ENCODE results near the gene NDNF. TPM values are rescaled to one million over a fixed set of nuclear protein-coding genes. Genes with fewer than 3 reads are reported as not detected.

Gene NDNF
- polyA plus RNA-seq, 1 of the 3 experiments (the other 2 are of a cell fraction) = not detected

- Histone ChIP-seq H3F3A (replicated peaks; ENCODE audit: insufficient read depth) (no peaks in the 10 kb centered on the region), H3K36me3 (replicated peaks in 1 of 2; ENCODE audit: control insufficient read depth in 1 of 2, insufficient read depth in 2 of 2, low read length in 1 of 2) (no peaks in the 10 kb centered on the region), H3K4me3 (ENCODE audit: low read depth in 2 of 2, low read length in 1 of 2) (no peak overlapping the region), H3K27me3 (ENCODE audit: insufficient read depth) (peaks cover 30% of the 10 kb centered on the region), H3K27ac (ENCODE audit: low read depth in 2 of 2, low read length in 1 of 2) (no peak overlapping the region), H4K20me1 (ENCODE audit: insufficient read depth) (no peaks in the 10 kb centered on the region), H3K9me2 (no peaks in the 10 kb centered on the region), H3K9me3 (no peaks in the 10 kb centered on the region), H3K4me2 (no peak overlapping the region), H3K9ac (no peak overlapping the region), H3K4me1 (ENCODE audit: control insufficient read depth in 1 of 2, insufficient read depth in 2 of 2, low read depth in 1 of 2, low read length in 1 of 2) (peaks cover 7 to 18% of the 10 kb centered on the region in 2 experiments; a peak in 3 of 4 replicates), H3K79me2 (ENCODE audit: insufficient read depth) (no peaks in the 10 kb centered on the region), H2AFZ (ENCODE audit: low read depth) (no peak overlapping the region)
- CTCF ChIA-PET = interaction anchor here (1.0 to 1.1 kb wide), 2 partner anchors 9 to 349 kb away, joined by 3 to 4 read pairs; no protein-coding TSS in a partner anchor
- POLR2A ChIA-PET = no interaction called here
- DNase-seq = no peak
- no peak for TF ChIP-seq ELF1 (IDR thresholded peaks at IDR 0.05)
- no peak for TF ChIP-seq SMC3 (IDR thresholded peaks at IDR 0.05; ENCODE audit: low read depth, low read length)
- TF ChIP-seq TEAD4 (IDR thresholded peaks at IDR 0.05; ENCODE audit: borderline replicate concordance, insufficient read depth) = no peak
- no peak for TF ChIP-seq PBX3 (IDR thresholded peaks at IDR 0.05)
- WGBS (ENCODE audit: low lambda C conversion rate) = 88% methylated on average over 1 of the region's 1 CpG
Observed at GRCh38 chr4:121069430-121069829, 2.9 kb downstream of the NDNF start.

GRCh38 chr4:121064482-121064881 lies 7.9 kb downstream of the NDNF start:
- WGBS (ENCODE audit: low lambda C conversion rate) = 61% methylated on average over 3 of the region's 3 CpGs

GRCh38 chr4:121062521-121062920 lies 9.8 kb downstream of the NDNF start:
- no peak overlapping the region for H3K4me2 ChIP-seq
- H3K9ac ChIP-seq = no peak overlapping the region
- ChIA-PET POLR2A (no interaction called here), CTCF (no interaction called here)
- no peaks in the 10 kb centered on the region for H3K9me2 ChIP-seq
- peaks cover 0 to 1% of the 10 kb centered on the region in 2 experiments; a peak in 2 of 4 replicates for H3K4me1 ChIP-seq (ENCODE audit: control insufficient read depth in 1 of 2, insufficient read depth in 2 of 2, low read depth in 1 of 2, low read length in 1 of 2)
- no peaks in the 10 kb centered on the region for H3K9me3 ChIP-seq
- no peaks in the 10 kb centered on the region for H3K79me2 ChIP-seq (ENCODE audit: insufficient read depth)
- no peak overlapping the region for H3K4me3 ChIP-seq (ENCODE audit: low read depth in 2 of 2, low read length in 1 of 2)
- H2AFZ ChIP-seq (ENCODE audit: low read depth) = no peak overlapping the region
- H4K20me1 ChIP-seq (ENCODE audit: insufficient read depth) = no peaks in the 10 kb centered on the region
- no peak for DNase-seq
- 52% methylated on average over 5 of the region's 5 CpGs for WGBS (ENCODE audit: low lambda C conversion rate)
- H3K27ac ChIP-seq (ENCODE audit: low read depth in 2 of 2, low read length in 1 of 2) = no peak overlapping the region
- no peaks in the 10 kb centered on the region for H3K36me3 ChIP-seq (replicated peaks in 1 of 2; ENCODE audit: control insufficient read depth in 1 of 2, insufficient read depth in 2 of 2, low read length in 1 of 2)
- no peaks in the 10 kb centered on the region for H3F3A ChIP-seq (replicated peaks; ENCODE audit: insufficient read depth)
- H3K27me3 ChIP-seq (ENCODE audit: insufficient read depth) = no peaks in the 10 kb centered on the region; the same call in 1 of the 2 replicates
- TF ChIP-seq TCF12 (IDR thresholded peaks at IDR 0.05) (no peak), JUND (IDR thresholded peaks at IDR 0.05) (no peak), ELF1 (IDR thresholded peaks at IDR 0.05) (no peak), FOSL2 (IDR thresholded peaks at IDR 0.05; ENCODE audit: borderline replicate concordance, low read depth) (no peak), CHD2 (IDR thresholded peaks at IDR 0.05; ENCODE audit: low read length, partially characterized antibody) (no peak), PBX3 (IDR thresholded peaks at IDR 0.05) (no peak), CTCF (IDR thresholded peaks at IDR 0.05) (no peak), GATA2 (CRISPR knock-in tag; IDR thresholded peaks at IDR 0.05) (no peak)
- TF ChIP-seq, protein P1, sequence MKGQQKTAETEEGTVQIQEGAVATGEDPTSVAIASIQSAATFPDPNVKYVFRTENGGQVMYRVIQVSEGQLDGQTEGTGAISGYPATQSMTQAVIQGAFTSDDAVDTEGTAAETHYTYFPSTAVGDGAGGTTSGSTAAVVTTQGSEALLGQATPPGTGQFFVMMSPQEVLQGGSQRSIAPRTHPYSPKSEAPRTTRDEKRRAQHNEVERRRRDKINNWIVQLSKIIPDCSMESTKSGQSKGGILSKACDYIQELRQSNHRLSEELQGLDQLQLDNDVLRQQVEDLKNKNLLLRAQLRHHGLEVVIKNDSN (IDR thresholded peaks at IDR 0.05; ENCODE audit: borderline replicate concordance, low read depth) = no peak
- TF ChIP-seq, protein P2, sequence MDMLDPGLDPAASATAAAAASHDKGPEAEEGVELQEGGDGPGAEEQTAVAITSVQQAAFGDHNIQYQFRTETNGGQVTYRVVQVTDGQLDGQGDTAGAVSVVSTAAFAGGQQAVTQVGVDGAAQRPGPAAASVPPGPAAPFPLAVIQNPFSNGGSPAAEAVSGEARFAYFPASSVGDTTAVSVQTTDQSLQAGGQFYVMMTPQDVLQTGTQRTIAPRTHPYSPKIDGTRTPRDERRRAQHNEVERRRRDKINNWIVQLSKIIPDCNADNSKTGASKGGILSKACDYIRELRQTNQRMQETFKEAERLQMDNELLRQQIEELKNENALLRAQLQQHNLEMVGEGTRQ (IDR thresholded peaks at IDR 0.05; ENCODE audit: borderline replicate concordance, low read depth, low read length) = no peak

More at GRCh38 chr4:121064482-121064881, 7.9 kb downstream of the NDNF start:
- CTCF ChIA-PET = interaction anchor here (0.8 kb wide), 1 partner anchor 10 kb away, joined by 3 read pairs; no protein-coding TSS in a partner anchor
- POLR2A ChIA-PET = no interaction called here
- no peaks in the 10 kb centered on the region for H3K9me3 ChIP-seq
- TF ChIP-seq, protein P3, sequence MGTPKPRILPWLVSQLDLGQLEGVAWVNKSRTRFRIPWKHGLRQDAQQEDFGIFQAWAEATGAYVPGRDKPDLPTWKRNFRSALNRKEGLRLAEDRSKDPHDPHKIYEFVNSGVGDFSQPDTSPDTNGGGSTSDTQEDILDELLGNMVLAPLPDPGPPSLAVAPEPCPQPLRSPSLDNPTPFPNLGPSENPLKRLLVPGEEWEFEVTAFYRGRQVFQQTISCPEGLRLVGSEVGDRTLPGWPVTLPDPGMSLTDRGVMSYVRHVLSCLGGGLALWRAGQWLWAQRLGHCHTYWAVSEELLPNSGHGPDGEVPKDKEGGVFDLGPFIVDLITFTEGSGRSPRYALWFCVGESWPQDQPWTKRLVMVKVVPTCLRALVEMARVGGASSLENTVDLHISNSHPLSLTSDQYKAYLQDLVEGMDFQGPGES (IDR thresholded peaks at IDR 0.05; ENCODE audit: low read depth, low read length) = no peak
- TF ChIP-seq YY1 (IDR thresholded peaks at IDR 0.05; ENCODE audit: low read depth) = no peak
- no peak for TF ChIP-seq TEAD4 (IDR thresholded peaks at IDR 0.05; ENCODE audit: borderline replicate concordance, insufficient read depth)
- no peak for TF ChIP-seq ELF1 (IDR thresholded peaks at IDR 0.05)
- no peak for TF ChIP-seq SIN3A (IDR thresholded peaks at IDR 0.05; ENCODE audit: borderline replicate concordance, low read depth, low read length)
- no peak overlapping the region for H3K4me3 ChIP-seq (ENCODE audit: low read depth in 2 of 2, low read length in 1 of 2)
- no peaks in the 10 kb centered on the region for H3F3A ChIP-seq (replicated peaks; ENCODE audit: insufficient read depth)
- H3K27ac ChIP-seq (ENCODE audit: low read depth in 2 of 2, low read length in 1 of 2) = no peak overlapping the region
- no peak overlapping the region for H3K4me2 ChIP-seq
- DNase-seq = no peak
- H3K36me3 ChIP-seq (replicated peaks in 1 of 2; ENCODE audit: control insufficient read depth in 1 of 2, insufficient read depth in 2 of 2, low read length in 1 of 2) = no peaks in the 10 kb centered on the region
- no peaks in the 10 kb centered on the region for H3K4me1 ChIP-seq (ENCODE audit: control insufficient read depth in 1 of 2, insufficient read depth in 2 of 2, low read depth in 1 of 2, low read length in 1 of 2)
- no peaks in the 10 kb centered on the region for H4K20me1 ChIP-seq (ENCODE audit: insufficient read depth)
- H2AFZ ChIP-seq (ENCODE audit: low read depth) = no peak overlapping the region
- no peaks in the 10 kb centered on the region for H3K9me2 ChIP-seq
- H3K27me3 ChIP-seq (ENCODE audit: insufficient read depth) = no peaks in the 10 kb centered on the region
- no peak overlapping the region for H3K9ac ChIP-seq
- no peaks in the 10 kb centered on the region for H3K79me2 ChIP-seq (ENCODE audit: insufficient read depth)
